NCI-H69 (cell line): ENCODE data around the gene TLR9.

Source experiments
- DNase-seq: peaks from one replicate; lab custom pipeline; 2025; lab: John Stamatoyannopoulos, UW

The TLR9 gene

GRCh38 chr3:52247409-52248164 is 22.1 kb upstream of the TLR9 start:
- no peak for DNase-seq

- no peak for DNase-seq
Observed at GRCh38 chr3:52246728-52247408, 21.4 kb upstream of the TLR9 start.

GRCh38 chr3:52246264-52246620 is 20.8 kb upstream of the TLR9 start:
- no peak for DNase-seq

- DNase-seq, result peak; percentile 63
Observed at GRCh38 chr3:52245322-52246263, 20.1 kb upstream of the TLR9 start, which contains the start of gene PPM1M. Gene PPM1M, plus strand, starts transcription at chr3:52245759. Its CDS starts 66 bp downstream, at chr3:52245825.

- peak; percentile 75 for DNase-seq
Observed at GRCh38 chr3:52243791-52244628, 18.6 kb upstream of the TLR9 start.

- no peak for DNase-seq
Observed at GRCh38 chr3:52242039-52242438, 16.6 kb upstream of the TLR9 start.

GRCh38 chr3:52240886-52241370 is 15.5 kb upstream of the TLR9 start:
- peak; percentile 84 for DNase-seq

- DNase-seq, result peak; percentile 91
Observed at GRCh38 chr3:52240059-52240885, 14.8 kb upstream of the TLR9 start.

GRCh38 chr3:52238761-52239701 is 13.6 kb upstream of the TLR9 start, which contains the start of gene TWF2:
Gene TWF2, minus strand, starts transcription at chr3:52239158. Its CDS starts 142 bp downstream, at chr3:52239016.
- DNase-seq, result peak; percentile 83

GRCh38 chr3:52238193-52238760 is 12.8 kb upstream of the TLR9 start:
- DNase-seq, result peak; percentile 29

GRCh38 chr3:52237657-52238172 is 12.3 kb upstream of the TLR9 start:
- DNase-seq, result peak; percentile 51

GRCh38 chr3:52237006-52237656 is 11.7 kb upstream of the TLR9 start:
- DNase-seq, result no peak

- no peak for DNase-seq
Observed at GRCh38 chr3:52236424-52236886, 11.0 kb upstream of the TLR9 start.

GRCh38 chr3:52234516-52235447 is 9.3 kb upstream of the TLR9 start:
- no peak for DNase-seq

- DNase-seq, result no peak
Observed at GRCh38 chr3:52233968-52234367, 8.5 kb upstream of the TLR9 start.

GRCh38 chr3:52233108-52233591 is 7.7 kb upstream of the TLR9 start:
- DNase-seq, result no peak
